BE2C (cell line): ENCODE data around the gene NXN.

Source experiments
- DNase-seq: peaks from one replicate; pipeline ENCODE4 v3.0.0-alpha.2; 2020
- H3K27me3 ChIP-seq: fragments of 250-450 bp; sonication (Bioruptor Pico); 2 replicates; pipeline ENCODE4 v1.5.1; 2020; ENCODE audit warnings: mild to moderate bottlenecking
- H3K36me3 ChIP-seq: fragments of 250-450 bp; sonication (Bioruptor Pico); 2 replicates; pipeline ENCODE4 v1.5.1; 2020; ENCODE audit warnings: mild to moderate bottlenecking
- H3K4me1 ChIP-seq: fragments of 250-450 bp; sonication (Bioruptor Pico); 2 replicates; pipeline ENCODE4 v1.5.1; 2020
- H3K4me3 ChIP-seq: 2 replicates; pipeline ENCODE4 v1.5.1; 2011; ENCODE audit warnings: low read depth, low read length
- H3K9me3 ChIP-seq: fragments of 250-450 bp; sonication (Bioruptor Pico); 2 replicates; pipeline ENCODE4 v1.5.1; 2020
- TF ChIP-seq, protein P1 (sequence below): IDR thresholded peaks from 2 replicates; pipeline ENCODE4 v1.5.1; 2012; ENCODE audit warnings: mild to moderate bottlenecking, low read depth, low read length

The NXN gene

GRCh38 chr17:800446-801242, 178.9 kb downstream of the NXN start:
- Histone ChIP-seq H3K27me3 (no peaks in the 10 kb centered on the region), H3K36me3 (no peaks in the 10 kb centered on the region)

GRCh38 chr17:799261-799660, 180.3 kb downstream of the NXN start:
- no peaks in the 10 kb centered on the region for H3K36me3 ChIP-seq

More at GRCh38 chr17:800446-801242, 178.9 kb downstream of the NXN start:
- Histone ChIP-seq H3K4me3 (no peak overlapping the region), H3K9me3 (no peaks in the 10 kb centered on the region), H3K4me1 (no peaks in the 10 kb centered on the region)
- DNase-seq, result no peak
- TF ChIP-seq, protein P1, sequence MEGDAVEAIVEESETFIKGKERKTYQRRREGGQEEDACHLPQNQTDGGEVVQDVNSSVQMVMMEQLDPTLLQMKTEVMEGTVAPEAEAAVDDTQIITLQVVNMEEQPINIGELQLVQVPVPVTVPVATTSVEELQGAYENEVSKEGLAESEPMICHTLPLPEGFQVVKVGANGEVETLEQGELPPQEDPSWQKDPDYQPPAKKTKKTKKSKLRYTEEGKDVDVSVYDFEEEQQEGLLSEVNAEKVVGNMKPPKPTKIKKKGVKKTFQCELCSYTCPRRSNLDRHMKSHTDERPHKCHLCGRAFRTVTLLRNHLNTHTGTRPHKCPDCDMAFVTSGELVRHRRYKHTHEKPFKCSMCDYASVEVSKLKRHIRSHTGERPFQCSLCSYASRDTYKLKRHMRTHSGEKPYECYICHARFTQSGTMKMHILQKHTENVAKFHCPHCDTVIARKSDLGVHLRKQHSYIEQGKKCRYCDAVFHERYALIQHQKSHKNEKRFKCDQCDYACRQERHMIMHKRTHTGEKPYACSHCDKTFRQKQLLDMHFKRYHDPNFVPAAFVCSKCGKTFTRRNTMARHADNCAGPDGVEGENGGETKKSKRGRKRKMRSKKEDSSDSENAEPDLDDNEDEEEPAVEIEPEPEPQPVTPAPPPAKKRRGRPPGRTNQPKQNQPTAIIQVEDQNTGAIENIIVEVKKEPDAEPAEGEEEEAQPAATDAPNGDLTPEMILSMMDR, result no peak

DNA sequence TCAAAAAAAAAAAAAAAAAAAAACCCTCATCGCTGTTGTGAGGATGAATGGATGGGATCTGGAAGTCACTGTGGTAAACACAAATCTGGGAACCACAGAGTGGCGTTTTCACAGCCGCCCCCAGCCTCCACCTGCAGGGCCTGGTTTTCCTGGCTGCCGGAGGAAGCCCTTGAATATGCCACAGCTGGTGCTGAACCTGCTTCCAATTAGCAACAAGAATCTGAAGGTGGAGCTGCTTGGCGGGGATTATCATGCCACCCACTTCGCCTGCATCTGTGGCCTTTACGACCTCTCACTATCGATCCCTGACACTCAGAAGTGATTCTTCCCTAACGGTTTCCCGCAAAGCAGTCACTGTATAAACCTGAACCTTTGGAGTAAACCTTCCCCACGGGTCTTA, 181.3 kb downstream of the NXN start:
- no peak overlapping the region for H3K4me3 ChIP-seq
- H3K4me1 ChIP-seq, result no peaks in the 10 kb centered on the region
- no peaks in the 10 kb centered on the region for H3K36me3 ChIP-seq
- no peak for DNase-seq
- TF ChIP-seq, protein P1, result no peak
- no peaks in the 10 kb centered on the region for H3K27me3 ChIP-seq
- no peaks in the 10 kb centered on the region for H3K9me3 ChIP-seq

More at GRCh38 chr17:799261-799660, 180.3 kb downstream of the NXN start:
- no peak for DNase-seq
- no peaks in the 10 kb centered on the region for H3K27me3 ChIP-seq
- no peaks in the 10 kb centered on the region for H3K4me1 ChIP-seq
- no peak overlapping the region for H3K4me3 ChIP-seq
- H3K9me3 ChIP-seq, result no peaks in the 10 kb centered on the region
- TF ChIP-seq, protein P1, result no peak

DNA sequence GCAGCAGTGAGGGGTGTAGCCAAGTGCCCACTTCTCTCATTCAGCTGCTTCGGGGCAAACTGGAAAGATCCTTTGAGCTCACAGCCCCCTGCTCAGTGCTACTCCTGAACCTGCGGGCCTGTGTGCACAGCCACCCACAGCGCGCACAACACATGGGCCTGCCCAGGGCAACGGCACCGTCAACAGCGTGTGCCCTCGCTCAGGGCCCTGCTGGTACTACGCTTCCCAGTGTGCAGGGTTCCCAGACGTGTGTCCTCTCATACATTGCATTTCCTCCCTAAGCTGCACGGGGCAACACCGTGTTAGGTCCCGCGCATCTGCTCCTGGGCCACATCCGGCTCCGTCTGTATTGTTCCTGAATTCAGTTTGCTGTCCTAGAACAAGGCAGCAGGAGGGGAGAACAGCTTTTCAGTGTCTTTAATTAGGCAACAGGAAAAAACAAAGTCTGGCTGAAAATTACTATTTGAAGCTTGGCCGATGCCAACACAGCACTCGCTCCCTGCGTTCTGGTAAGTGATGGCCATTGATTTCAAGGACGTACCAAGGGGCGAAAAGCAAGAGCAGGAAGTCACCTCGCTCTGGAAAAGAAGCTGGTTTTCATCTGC, 182.2 kb downstream of the NXN start:
- no peaks in the 10 kb centered on the region; the same call in 1 of the 2 replicates for H3K36me3 ChIP-seq
- no peaks in the 10 kb centered on the region for H3K9me3 ChIP-seq
- H3K4me3 ChIP-seq, result no peak overlapping the region
- no peaks in the 10 kb centered on the region for H3K27me3 ChIP-seq
- TF ChIP-seq, protein P1, result no peak
- H3K4me1 ChIP-seq, result no peaks in the 10 kb centered on the region
- no peak for DNase-seq

- no peaks in the 10 kb centered on the region for H3K9me3 ChIP-seq
- TF ChIP-seq, protein P1, result no peak
- no peaks in the 10 kb centered on the region for H3K4me1 ChIP-seq
- H3K4me3 ChIP-seq, result no peak overlapping the region
- no peaks in the 10 kb centered on the region for H3K27me3 ChIP-seq
- DNase-seq, result no peak
- H3K36me3 ChIP-seq, result no peaks in the 10 kb centered on the region; the same call in 1 of the 2 replicates
These were observed 183.0 kb downstream of the NXN start for GRCh38 chr17:796609-797008.

DNA sequence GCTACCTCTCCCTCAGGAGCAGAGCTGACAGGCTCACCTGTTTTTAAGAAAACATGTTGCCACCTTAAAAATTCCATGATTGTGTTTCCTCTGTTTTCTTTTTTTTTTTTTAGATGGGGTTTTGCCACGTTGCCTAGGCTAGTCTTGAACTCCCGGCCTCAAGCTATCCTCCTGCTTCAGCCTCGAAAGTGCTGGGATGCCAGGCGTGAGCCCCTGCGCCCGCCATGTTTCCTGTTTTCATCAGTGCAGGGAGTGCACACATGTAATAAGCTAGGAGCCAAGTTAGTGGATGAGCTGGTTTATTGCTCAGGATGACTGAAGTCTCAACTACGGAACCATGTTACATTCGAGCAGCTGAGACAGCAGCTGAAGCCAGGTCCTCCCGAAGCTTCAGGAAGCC, 183.9 kb downstream of the NXN start:
- no peaks in the 10 kb centered on the region for H3K27me3 ChIP-seq
- no peaks in the 10 kb centered on the region for H3K9me3 ChIP-seq
- no peaks in the 10 kb centered on the region for H3K4me1 ChIP-seq
- TF ChIP-seq, protein P1, result no peak
- DNase-seq, result no peak
- no peak overlapping the region for H3K4me3 ChIP-seq
- no peaks in the 10 kb centered on the region; the same call in 1 of the 2 replicates for H3K36me3 ChIP-seq
